ENCODE results near the gene FAM180A.

FAM180A gene

DNA sequence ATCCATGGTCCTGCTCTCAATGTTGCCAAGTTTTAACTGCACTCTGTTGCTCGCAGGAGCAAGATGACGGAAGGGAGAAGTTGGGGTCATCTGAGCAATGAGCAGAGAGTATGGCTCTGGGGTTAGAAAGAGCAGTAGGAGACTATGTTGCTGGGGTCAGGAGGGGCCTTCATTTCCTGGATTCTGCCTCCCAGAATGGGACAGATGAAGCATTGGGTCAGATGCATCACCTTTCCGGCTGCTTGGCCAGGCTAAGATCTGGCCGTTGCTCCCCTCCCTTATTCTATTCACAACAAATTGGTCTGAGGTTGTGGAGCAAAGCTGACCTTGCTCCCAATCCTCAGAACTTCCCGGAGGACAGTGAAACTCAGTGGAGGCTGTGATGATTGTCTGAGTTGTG is 63.9 kb downstream of the FAM180A start:
- no peak for DNase-seq (ENCODE audit: low read depth)
- TF ChIP-seq, protein P1, sequence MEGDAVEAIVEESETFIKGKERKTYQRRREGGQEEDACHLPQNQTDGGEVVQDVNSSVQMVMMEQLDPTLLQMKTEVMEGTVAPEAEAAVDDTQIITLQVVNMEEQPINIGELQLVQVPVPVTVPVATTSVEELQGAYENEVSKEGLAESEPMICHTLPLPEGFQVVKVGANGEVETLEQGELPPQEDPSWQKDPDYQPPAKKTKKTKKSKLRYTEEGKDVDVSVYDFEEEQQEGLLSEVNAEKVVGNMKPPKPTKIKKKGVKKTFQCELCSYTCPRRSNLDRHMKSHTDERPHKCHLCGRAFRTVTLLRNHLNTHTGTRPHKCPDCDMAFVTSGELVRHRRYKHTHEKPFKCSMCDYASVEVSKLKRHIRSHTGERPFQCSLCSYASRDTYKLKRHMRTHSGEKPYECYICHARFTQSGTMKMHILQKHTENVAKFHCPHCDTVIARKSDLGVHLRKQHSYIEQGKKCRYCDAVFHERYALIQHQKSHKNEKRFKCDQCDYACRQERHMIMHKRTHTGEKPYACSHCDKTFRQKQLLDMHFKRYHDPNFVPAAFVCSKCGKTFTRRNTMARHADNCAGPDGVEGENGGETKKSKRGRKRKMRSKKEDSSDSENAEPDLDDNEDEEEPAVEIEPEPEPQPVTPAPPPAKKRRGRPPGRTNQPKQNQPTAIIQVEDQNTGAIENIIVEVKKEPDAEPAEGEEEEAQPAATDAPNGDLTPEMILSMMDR (IDR thresholded peaks at IDR 0.05; ENCODE audit: control insufficient read depth, insufficient read depth, low read depth, low read length, missing control alignments) = no peak
- no peak overlapping the region for H3K4me3 ChIP-seq (ENCODE audit: control insufficient read depth, low read depth, low read length)

DNA sequence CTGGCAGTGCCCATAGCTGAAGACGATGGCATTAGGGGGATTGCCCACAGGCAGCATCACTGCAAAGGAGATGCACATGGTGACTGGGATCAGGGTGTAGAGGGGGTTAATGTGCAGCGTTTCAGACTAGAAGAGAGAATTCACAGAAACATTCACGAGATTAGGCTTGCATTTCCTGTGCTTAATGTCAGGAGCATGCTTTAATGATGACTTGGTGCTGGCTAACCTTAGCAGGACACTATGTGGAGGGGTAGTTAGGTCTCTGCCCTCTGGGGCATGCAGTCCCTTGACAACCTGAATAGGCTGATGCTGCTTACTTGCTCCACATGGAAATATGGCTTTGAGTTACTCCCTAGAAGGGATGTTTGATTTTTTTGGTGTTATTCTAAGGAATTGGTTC is 64.5 kb downstream of the FAM180A start:
- TF ChIP-seq, protein P1 (IDR thresholded peaks at IDR 0.05; ENCODE audit: control insufficient read depth, insufficient read depth, low read depth, low read length, missing control alignments) = no peak
- no peak for DNase-seq (ENCODE audit: low read depth)
- no peak overlapping the region for H3K4me3 ChIP-seq (ENCODE audit: control insufficient read depth, low read depth, low read length)

DNA sequence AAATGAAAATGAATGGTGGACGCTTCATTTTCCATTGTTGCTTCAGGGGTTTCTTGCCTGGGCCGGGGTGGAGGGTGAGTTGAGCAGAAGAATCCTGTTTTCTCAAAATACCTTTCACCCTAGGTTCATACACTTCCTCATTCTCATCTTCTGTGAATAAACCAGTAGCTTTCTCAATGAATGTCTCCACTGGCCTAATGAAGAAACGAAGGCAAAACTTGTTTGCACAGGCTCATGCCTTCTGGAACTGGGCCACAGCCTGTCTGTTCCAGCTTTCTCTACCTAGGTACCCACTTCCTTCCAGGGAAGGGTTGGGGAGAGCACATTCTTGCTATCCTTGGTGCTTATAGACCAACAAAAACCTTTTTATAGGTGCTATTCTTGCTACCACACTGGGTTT is 65.0 kb downstream of the FAM180A start:
- no peak for DNase-seq (ENCODE audit: low read depth)
- TF ChIP-seq, protein P1 (IDR thresholded peaks at IDR 0.05; ENCODE audit: control insufficient read depth, insufficient read depth, low read depth, low read length, missing control alignments) = no peak

DNA sequence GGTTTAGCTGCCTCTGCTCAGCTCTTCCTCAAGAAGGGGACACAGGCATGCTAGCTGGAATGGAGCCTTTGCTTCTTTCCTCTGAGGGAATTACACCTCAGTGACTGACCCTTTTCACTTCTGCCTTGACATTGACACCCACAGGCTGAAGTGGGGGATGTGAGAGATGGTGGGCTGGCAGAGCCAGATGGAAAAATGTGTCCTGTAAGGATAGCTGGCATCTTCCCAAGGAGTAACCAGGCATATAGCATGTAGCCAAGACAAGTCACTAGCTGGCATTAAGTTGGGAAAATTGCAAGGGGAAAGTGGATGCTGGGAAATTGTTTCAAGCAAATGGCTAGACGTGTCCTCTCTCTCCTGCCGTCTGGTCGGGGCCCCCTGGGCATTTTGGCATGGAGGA is 66.4 kb downstream of the FAM180A start:
- no peak for DNase-seq (ENCODE audit: low read depth)
- H3K4me3 ChIP-seq (ENCODE audit: control insufficient read depth, low read depth, low read length) = no peak overlapping the region
- TF ChIP-seq, protein P1 (IDR thresholded peaks at IDR 0.05; ENCODE audit: control insufficient read depth, insufficient read depth, low read depth, low read length, missing control alignments) = no peak

More for the DNA sequence above, 65.0 kb downstream of the FAM180A start:
- H3K4me3 ChIP-seq (ENCODE audit: control insufficient read depth, low read depth, low read length) = no peak overlapping the region

DNA sequence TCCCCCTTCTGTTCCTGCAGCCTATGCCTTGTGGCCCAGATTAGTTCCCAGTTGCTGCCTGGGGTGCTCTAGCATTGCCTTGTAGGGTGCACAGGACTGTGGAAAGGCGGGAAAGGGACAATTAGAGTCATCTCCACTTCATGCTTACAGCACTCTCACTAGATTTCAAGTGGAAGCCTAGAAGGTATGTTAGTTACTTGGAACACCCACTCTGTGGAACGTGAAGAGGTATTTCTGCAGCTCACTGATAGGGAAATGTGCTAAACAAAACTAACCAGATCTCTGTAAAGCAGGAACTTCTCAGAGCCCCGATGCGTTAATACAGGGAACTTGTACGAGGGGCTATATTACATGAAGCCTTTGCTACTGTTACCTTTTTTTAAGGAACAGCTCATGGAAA is 66.9 kb downstream of the FAM180A start:
- DNase-seq (ENCODE audit: low read depth) = no peak
- no peak overlapping the region for H3K4me3 ChIP-seq (ENCODE audit: control insufficient read depth, low read depth, low read length)
- TF ChIP-seq, protein P1 (IDR thresholded peaks at IDR 0.05; ENCODE audit: control insufficient read depth, insufficient read depth, low read depth, low read length, missing control alignments) = no peak
